H1 (cell line): ENCODE data around the gene PEX13.

Experiments used
- EGR1 ChIP-seq: IDR thresholded peaks from 2 replicates; pipeline ENCODE4 v1.6.1; 2011; ENCODE audit warnings: low read depth, low read length, borderline replicate concordance
- FOSL1 ChIP-seq: IDR thresholded peaks from 2 replicates; pipeline ENCODE4 v1.6.1; 2011; ENCODE audit warnings: mild to moderate bottlenecking, low read depth, low read length, moderate library complexity; ENCODE audit not compliant: insufficient read depth
- POLR2AphosphoS5 ChIP-seq: IDR thresholded peaks from 2 replicates; pipeline ENCODE4 v1.6.1; 2011; ENCODE audit warnings: low read depth, low read length
- RAD21 ChIP-seq, 2 experiments: IDR thresholded peaks in 1 of 2; conservative IDR thresholded peaks in 1 of 2; 2 replicates each; pipeline ENCODE4 v1.6.1; 2011; ENCODE audit warnings: low read depth in 2 of 2, low read length in 2 of 2, improper control_type of control experiment in 1 of 2, inconsistent platforms in 1 of 2, mild to moderate bottlenecking in 1 of 2, moderate library complexity in 1 of 2
- RFX5 ChIP-seq: IDR thresholded peaks from 2 replicates; pipeline ENCODE4 v1.6.1; 2011; ENCODE audit warnings: low read depth, low read length, improper control_type of control experiment, borderline replicate concordance
- TF ChIP-seq, protein P1 (sequence below), 3 experiments: IDR thresholded peaks; 1 replicate in 2 of 3; 2 replicates in 1 of 3; pipeline versions ENCODE4 v1.5.1 to v1.6.1; 2011; ENCODE audit warnings: low read length in 3 of 3, mild to moderate bottlenecking in 3 of 3, inconsistent platforms in 2 of 3, low read depth in 1 of 3, moderate library complexity in 1 of 3; ENCODE audit not compliant: insufficient read depth in 1 of 3; ENCODE audit errors: control extremely low read depth in 1 of 3
- TF ChIP-seq, protein P2 (sequence below): IDR thresholded peaks from 2 replicates; pipeline ENCODE4 v1.6.1; 2012; ENCODE audit warnings: inconsistent platforms

DNA sequence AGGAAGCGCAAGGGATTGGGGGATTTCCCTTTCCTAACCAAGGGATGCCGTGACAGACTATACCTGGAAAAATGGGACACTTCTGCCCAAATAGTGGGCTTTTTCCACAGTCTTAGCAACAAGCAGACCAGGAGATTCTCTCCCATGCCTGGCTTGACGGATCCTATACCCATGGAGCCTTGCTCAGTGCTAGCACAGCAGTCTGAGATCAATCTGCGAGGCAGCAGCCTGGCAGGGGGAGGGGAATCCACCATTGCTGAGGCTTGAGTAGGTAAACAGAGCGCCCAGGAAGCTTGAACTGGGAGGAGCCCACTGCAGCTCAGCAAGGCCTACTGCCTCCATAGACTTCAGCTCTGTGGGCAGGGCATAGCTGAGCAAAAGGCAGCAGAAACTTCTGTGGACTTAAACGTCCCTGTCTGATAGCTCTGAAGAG lies 3.7 kb downstream of the PEX13 start:
- TF ChIP-seq, protein P1, sequence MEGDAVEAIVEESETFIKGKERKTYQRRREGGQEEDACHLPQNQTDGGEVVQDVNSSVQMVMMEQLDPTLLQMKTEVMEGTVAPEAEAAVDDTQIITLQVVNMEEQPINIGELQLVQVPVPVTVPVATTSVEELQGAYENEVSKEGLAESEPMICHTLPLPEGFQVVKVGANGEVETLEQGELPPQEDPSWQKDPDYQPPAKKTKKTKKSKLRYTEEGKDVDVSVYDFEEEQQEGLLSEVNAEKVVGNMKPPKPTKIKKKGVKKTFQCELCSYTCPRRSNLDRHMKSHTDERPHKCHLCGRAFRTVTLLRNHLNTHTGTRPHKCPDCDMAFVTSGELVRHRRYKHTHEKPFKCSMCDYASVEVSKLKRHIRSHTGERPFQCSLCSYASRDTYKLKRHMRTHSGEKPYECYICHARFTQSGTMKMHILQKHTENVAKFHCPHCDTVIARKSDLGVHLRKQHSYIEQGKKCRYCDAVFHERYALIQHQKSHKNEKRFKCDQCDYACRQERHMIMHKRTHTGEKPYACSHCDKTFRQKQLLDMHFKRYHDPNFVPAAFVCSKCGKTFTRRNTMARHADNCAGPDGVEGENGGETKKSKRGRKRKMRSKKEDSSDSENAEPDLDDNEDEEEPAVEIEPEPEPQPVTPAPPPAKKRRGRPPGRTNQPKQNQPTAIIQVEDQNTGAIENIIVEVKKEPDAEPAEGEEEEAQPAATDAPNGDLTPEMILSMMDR (IDR thresholded peaks at IDR 0.05; ENCODE audit: control extremely low read depth in 1 of 3, insufficient read depth in 1 of 3, low read depth in 1 of 3, low read length in 3 of 3): no peak
- TF ChIP-seq, protein P2, sequence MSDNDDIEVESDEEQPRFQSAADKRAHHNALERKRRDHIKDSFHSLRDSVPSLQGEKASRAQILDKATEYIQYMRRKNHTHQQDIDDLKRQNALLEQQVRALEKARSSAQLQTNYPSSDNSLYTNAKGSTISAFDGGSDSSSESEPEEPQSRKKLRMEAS: no peak
- TF ChIP-seq EGR1 (no peak), RAD21 (IDR thresholded peaks at IDR 0.05 in 1 of 2, conservative IDR thresholded peaks at IDR 0.05 in 1 of 2; ENCODE audit: low read depth in 2 of 2, low read length in 2 of 2) (no peak), FOSL1 (no peak), POLR2AphosphoS5 (no peak), RFX5 (no peak)
